ENCODE data around the gene GJA3. TPM values are rescaled to one million over a fixed set of nuclear protein-coding genes. Genes with fewer than 3 reads are reported as not detected.

The GJA3 gene
- total and polyA plus RNA-seq, 11 donors = 5.4 to 30.5 (median 16.5) TPM

GRCh38 chr13:20177049-20177831 is 16.4 kb upstream of the GJA3 start:
- peak overlapping the region in 8 of 12 donors; percentile 3 to 40 (median 32) for H3K4me3 ChIP-seq
- DNase-seq (no peak), ATAC-seq (peak in 1 of 4 donors; percentile 12)
- peaks cover 0 to 14% (median 0%) of the 10 kb centered on the region in 12 donors for H3K4me1 ChIP-seq
- peaks cover 0 to 35% (median 3%) of the 10 kb centered on the region in 9 donors for H3K27me3 ChIP-seq
- 47 to 76% (median 58%) methylated on average over 15 to 67 of the region's 67 CpGs for WGBS, 4 donors
- no peaks in the 10 kb centered on the region for H3K36me3 ChIP-seq
- no peaks in the 10 kb centered on the region for H3K9me3 ChIP-seq
- TF ChIP-seq POLR2A (IDR thresholded peaks at IDR 0.05) (no peak), CTCF (IDR thresholded peaks at IDR 0.05) (no peak)
- H3K27ac ChIP-seq = no peak overlapping the region
- intact Hi-C loops (cut with DNase I) = no loop called here

- no peak for ATAC-seq
- Histone ChIP-seq H3K9me3 (no peaks in the 10 kb centered on the region), H3K4me3 (no peak overlapping the region), H3K36me3 (no peaks in the 10 kb centered on the region), H3K27ac (no peak overlapping the region), H3K4me1 (peaks cover 0 to 14% (median 0%) of the 10 kb centered on the region in 12 donors), H3K27me3 (peaks cover 0 to 33% (median 3%) of the 10 kb centered on the region in 9 donors)
- intact Hi-C loops (cut with DNase I) = no loop called here
- WGBS, 4 donors = 72 to 76% (median 74%) methylated on average over 14 of the region's 14 CpGs
- TF ChIP-seq CTCF (IDR thresholded peaks at IDR 0.05) (no peak), POLR2A (IDR thresholded peaks at IDR 0.05) (no peak)
- DNase-seq = no peak
Observed at GRCh38 chr13:20175907-20176652, 15.2 kb upstream of the GJA3 start.

- H3K9me3 ChIP-seq = no peaks in the 10 kb centered on the region
- H3K36me3 ChIP-seq = no peaks in the 10 kb centered on the region
- TF ChIP-seq POLR2A (IDR thresholded peaks at IDR 0.05) (no peak), CTCF (IDR thresholded peaks at IDR 0.05) (no peak)
- H3K4me3 ChIP-seq = no peak overlapping the region
- WGBS, 4 donors = 70 to 90% (median 79%) methylated on average over 3 of the region's 3 CpGs
- ATAC-seq = no peak
- peaks cover 0 to 33% (median 3%) of the 10 kb centered on the region in 9 donors for H3K27me3 ChIP-seq
- peak overlapping the region in 1 of 12 donors; percentile 78 for H3K27ac ChIP-seq
- intact Hi-C loops (cut with DNase I) = no loop called here
- H3K4me1 ChIP-seq = peaks cover 0 to 14% (median 0%) of the 10 kb centered on the region in 12 donors
- no peak for DNase-seq
Observed at GRCh38 chr13:20175406-20175794, 14.5 kb upstream of the GJA3 start.
